Esophagus squamous epithelium (tissue), 4 donors: ENCODE results near the gene ANGPTL7.

Experiments
- POLR2A ChIP-seq, 4 donors: fragments of 450-650 bp; IDR thresholded peaks; one replicate each; pipeline ENCODE4 v1.6.1; 2017; ENCODE audit warnings: antibody characterized with exemption in 4 of 4, mild to moderate bottlenecking in 4 of 4, moderate library complexity in 3 of 4
- TF ChIP-seq, protein P1 (sequence below), 6 experiments: fragments of 450-650 bp in 4 of 6; fragments of 200-600 bp in 2 of 6; sonication (generic) in 2 of 6; IDR thresholded peaks; one replicate each; pipeline ENCODE4 v1.5.1; 2016 to 2019; ENCODE audit warnings: antibody characterized with exemption in 6 of 6, mild to moderate bottlenecking in 4 of 6, moderate library complexity in 4 of 6

DNA sequence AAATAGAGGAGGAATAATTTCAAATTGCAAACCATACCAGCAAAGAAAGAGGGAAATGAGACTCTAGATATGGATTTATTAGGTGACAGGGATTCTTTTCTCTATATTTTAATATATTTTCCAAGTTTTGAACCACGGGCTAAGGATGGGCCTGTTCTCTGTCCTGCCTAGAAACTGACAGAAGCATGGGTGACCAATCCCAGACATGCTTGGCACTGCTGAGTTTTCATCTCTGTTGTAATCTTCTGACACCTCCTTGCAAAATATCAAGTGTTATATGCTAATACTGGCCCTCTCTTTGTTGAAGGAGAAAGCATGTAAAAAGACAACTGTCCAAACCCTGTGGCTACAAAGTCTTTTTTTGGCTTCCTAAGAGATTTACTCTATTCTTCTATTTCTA lies 774 bp upstream of the ANGPTL7 start:
- TF ChIP-seq POLR2A (IDR thresholded peaks at IDR 0.05), result no peak
- TF ChIP-seq, protein P1, sequence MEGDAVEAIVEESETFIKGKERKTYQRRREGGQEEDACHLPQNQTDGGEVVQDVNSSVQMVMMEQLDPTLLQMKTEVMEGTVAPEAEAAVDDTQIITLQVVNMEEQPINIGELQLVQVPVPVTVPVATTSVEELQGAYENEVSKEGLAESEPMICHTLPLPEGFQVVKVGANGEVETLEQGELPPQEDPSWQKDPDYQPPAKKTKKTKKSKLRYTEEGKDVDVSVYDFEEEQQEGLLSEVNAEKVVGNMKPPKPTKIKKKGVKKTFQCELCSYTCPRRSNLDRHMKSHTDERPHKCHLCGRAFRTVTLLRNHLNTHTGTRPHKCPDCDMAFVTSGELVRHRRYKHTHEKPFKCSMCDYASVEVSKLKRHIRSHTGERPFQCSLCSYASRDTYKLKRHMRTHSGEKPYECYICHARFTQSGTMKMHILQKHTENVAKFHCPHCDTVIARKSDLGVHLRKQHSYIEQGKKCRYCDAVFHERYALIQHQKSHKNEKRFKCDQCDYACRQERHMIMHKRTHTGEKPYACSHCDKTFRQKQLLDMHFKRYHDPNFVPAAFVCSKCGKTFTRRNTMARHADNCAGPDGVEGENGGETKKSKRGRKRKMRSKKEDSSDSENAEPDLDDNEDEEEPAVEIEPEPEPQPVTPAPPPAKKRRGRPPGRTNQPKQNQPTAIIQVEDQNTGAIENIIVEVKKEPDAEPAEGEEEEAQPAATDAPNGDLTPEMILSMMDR (IDR thresholded peaks at IDR 0.05), result no peak
